OCI-LY3 (cell line): ENCODE results near the gene WEE1.
A peak's percentile ranks its signal among the peaks of the same experiment; 100 is the strongest.

ENCODE experiments used
- H2AFZ ChIP-seq: fragments of 200-600, 300-600 bp; shearing (Covaris generic); 2 replicates; pipeline ENCODE4 v1.6.0; 2014; ENCODE audit warnings: antibody characterized with exemption, low read depth, low read length
- H3K27ac ChIP-seq: fragments of 200-600, 300-600 bp; sonication (generic); 2 replicates; pipeline ENCODE4 v1.5.1; 2014; ENCODE audit warnings: mild to moderate bottlenecking, low read length, moderate library complexity, mixed read lengths
- H3K27me3 ChIP-seq: fragments of 200-600, 300-600 bp; sonication (generic); 2 replicates; pipeline ENCODE4 v1.6.1; 2014; ENCODE audit warnings: low read depth, low read length, mixed read lengths
- H3K36me3 ChIP-seq: fragments of 200-600, 300-600 bp; sonication (generic); replicated peaks from 2 replicates; pipeline ENCODE3; 2014; ENCODE audit warnings: low read depth, low read length, mixed read lengths
- H3K4me1 ChIP-seq: fragments of 300-600, 200-600 bp; sonication (generic); 2 replicates; pipeline ENCODE4 v1.6.1; 2014; ENCODE audit warnings: low read length, mixed read lengths
- H3K4me2 ChIP-seq: fragments of 200-600, 300-600 bp; sonication (generic); 2 replicates; pipeline ENCODE4 v1.6.1; 2014; ENCODE audit warnings: low read length, mixed read lengths
- H3K4me3 ChIP-seq: fragments of 300-600, 200-600 bp; sonication (generic); 2 replicates; pipeline ENCODE4 v1.5.1; 2014; ENCODE audit warnings: antibody characterized with exemption, mild to moderate bottlenecking, low read length, moderate library complexity
- H3K79me2 ChIP-seq: fragments of 300-600, 200-600 bp; shearing (Covaris generic); 2 replicates; pipeline ENCODE4 v1.6.1; 2014; ENCODE audit warnings: mild to moderate bottlenecking, low read length, mixed read lengths
- H3K9ac ChIP-seq: fragments of 300-600, 200-600 bp; shearing (Covaris generic); 2 replicates; pipeline ENCODE4 v1.6.0; 2014; ENCODE audit warnings: mild to moderate bottlenecking, low read length, moderate library complexity
- H3K9me3 ChIP-seq: fragments of 200-600, 300-600 bp; shearing (Covaris generic); 2 replicates; pipeline ENCODE4 v1.6.1; 2014; ENCODE audit warnings: low read length, mixed read lengths; ENCODE audit not compliant: insufficient read depth
- H4K20me1 ChIP-seq: fragments of 200-600, 300-600 bp; sonication (generic); 2 replicates; pipeline ENCODE4 v1.6.1; 2016; ENCODE audit warnings: low read length, mixed read lengths; ENCODE audit not compliant: insufficient read depth
- EZH2phosphoT487 ChIP-seq: fragments of 200-600 bp; shearing (Covaris generic); IDR thresholded peaks from 2 replicates; pipeline ENCODE4 v1.6.1; 2018; ENCODE audit warnings: antibody characterized with exemption, mixed run types, low read depth
- TF ChIP-seq, protein P1 (sequence below): fragments of 200-600, 300-600 bp; sonication (generic); IDR thresholded peaks from 2 replicates; pipeline ENCODE4 v1.5.1; 2014; ENCODE audit warnings: antibody characterized with exemption, low read length, low read depth

WEE1 gene

DNA sequence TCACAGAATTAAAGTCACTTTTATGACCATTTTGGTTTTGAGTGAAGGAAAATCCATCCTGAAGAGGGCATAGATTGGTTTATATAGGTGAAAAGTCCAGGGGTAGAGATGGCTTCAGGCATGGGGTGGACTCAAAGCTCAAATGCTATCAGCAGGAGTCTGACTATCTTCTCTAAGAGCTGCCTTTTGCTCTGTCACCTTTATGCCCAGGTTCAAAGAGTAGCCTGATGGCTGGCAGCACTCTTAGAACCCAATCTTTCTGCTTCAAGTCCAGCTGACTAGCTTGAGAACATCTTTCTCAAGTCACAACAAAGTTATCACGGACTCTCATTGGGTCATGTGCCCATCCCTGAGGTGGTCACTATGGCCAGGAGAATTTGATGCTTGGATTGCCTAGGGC is 63.2 kb downstream of the WEE1 start:
- no peaks in the 10 kb centered on the region for H3K79me2 ChIP-seq
- H3K4me3 ChIP-seq = no peak overlapping the region
- no peaks in the 10 kb centered on the region for H3K27me3 ChIP-seq
- no peak overlapping the region for H2AFZ ChIP-seq
- peaks cover 8% of the 10 kb centered on the region; the same call in 1 of the 2 replicates for H3K9me3 ChIP-seq
- no peak overlapping the region for H3K9ac ChIP-seq
- no peak for TF ChIP-seq EZH2phosphoT487
- TF ChIP-seq, protein P1, sequence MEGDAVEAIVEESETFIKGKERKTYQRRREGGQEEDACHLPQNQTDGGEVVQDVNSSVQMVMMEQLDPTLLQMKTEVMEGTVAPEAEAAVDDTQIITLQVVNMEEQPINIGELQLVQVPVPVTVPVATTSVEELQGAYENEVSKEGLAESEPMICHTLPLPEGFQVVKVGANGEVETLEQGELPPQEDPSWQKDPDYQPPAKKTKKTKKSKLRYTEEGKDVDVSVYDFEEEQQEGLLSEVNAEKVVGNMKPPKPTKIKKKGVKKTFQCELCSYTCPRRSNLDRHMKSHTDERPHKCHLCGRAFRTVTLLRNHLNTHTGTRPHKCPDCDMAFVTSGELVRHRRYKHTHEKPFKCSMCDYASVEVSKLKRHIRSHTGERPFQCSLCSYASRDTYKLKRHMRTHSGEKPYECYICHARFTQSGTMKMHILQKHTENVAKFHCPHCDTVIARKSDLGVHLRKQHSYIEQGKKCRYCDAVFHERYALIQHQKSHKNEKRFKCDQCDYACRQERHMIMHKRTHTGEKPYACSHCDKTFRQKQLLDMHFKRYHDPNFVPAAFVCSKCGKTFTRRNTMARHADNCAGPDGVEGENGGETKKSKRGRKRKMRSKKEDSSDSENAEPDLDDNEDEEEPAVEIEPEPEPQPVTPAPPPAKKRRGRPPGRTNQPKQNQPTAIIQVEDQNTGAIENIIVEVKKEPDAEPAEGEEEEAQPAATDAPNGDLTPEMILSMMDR = no peak
- H3K4me1 ChIP-seq = peaks cover 48% of the 10 kb centered on the region
- peaks cover 7% of the 10 kb centered on the region for H3K36me3 ChIP-seq
- H4K20me1 ChIP-seq = no peaks in the 10 kb centered on the region
- no peak overlapping the region for H3K27ac ChIP-seq
- H3K4me2 ChIP-seq = no peak overlapping the region

DNA sequence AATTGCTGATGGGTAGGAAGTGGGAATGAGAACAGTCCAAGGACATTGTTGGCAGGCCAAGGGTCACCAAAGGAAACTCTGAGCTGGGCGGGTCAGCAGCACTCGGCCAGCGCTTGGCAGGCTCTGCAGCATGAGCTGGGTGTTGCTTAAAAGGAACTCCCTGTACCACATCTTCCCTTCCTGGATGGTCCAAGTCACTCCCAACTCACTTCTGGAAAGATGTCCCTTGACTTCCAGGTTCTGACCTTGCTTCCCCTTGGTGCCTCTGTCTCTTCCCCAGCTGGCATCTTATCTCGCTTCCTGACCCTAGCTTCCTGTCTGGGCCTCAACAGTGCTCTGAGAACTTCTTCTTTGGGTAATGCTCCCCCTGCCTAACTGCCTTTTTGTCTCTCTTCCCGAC is 65.6 kb downstream of the WEE1 start:
- peak overlapping the region; percentile 56; the same call in 1 of the 2 replicates for H3K9ac ChIP-seq
- H3K27ac ChIP-seq = peak overlapping the region; percentile 82; the same call in 1 of the 2 replicates
- H3K4me2 ChIP-seq = no peak overlapping the region
- no peaks in the 10 kb centered on the region for H3K36me3 ChIP-seq
- H3K4me1 ChIP-seq = peaks cover 68% of the 10 kb centered on the region
- H4K20me1 ChIP-seq = no peaks in the 10 kb centered on the region
- H2AFZ ChIP-seq = no peak overlapping the region; the same call in 1 of the 2 replicates
- H3K4me3 ChIP-seq = no peak overlapping the region
- TF ChIP-seq EZH2phosphoT487 = no peak
- TF ChIP-seq, protein P1 = no peak
- no peaks in the 10 kb centered on the region for H3K27me3 ChIP-seq
- H3K9me3 ChIP-seq = no peaks in the 10 kb centered on the region
- H3K79me2 ChIP-seq = no peaks in the 10 kb centered on the region
